EL (cell line): ENCODE results near the gene TUBG2.
A peak's percentile ranks its signal among the peaks of the same experiment; 100 is the strongest.

ENCODE experiments used
- DNase-seq: peaks from one replicate; pipeline ENCODE4 v3.0.0-alpha.2; 2016

Gene TUBG2

DNA sequence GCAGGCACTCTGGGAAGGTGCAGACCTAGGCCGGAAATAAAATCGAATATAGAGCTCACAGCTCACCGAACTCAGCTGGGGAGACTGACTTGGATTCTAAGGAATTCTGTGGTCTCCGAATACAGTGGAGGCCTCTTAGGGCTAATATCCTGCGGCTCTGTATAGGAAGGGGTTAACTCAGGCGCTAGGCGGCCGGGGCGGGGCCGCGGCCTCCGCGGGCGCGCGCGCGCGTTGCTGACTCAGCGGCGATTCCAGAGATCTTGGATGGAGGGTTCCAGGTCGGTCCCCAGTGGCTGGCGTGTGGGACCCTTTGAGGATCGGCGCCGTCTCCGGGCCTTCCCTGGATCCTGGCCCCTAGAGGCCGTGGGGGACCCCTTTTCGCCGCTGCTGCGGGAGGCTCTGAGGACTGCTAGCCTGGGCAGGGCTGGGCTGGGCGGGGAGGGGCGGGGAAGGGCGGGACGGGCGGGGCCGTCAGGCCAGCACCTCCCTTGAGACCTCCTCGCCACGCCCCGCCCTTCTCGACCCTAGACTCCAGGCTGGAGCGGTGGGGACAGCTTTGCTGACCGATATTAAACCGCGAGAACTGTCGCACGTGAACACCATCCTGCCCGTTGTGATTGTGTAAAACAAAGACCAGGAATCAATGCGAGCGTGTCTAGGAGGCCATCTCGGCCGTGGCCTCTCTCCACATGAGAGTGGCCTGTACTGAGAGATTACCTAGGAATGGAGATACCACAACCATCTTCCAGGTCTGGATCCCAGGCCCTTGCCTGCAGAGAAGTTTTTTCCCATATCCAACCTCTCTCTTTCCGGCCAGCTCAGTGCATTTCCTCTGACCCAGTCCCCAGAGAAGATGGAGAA, 19.1 kb downstream of the TUBG2 start:
- peak; percentile 96 for DNase-seq

DNA sequence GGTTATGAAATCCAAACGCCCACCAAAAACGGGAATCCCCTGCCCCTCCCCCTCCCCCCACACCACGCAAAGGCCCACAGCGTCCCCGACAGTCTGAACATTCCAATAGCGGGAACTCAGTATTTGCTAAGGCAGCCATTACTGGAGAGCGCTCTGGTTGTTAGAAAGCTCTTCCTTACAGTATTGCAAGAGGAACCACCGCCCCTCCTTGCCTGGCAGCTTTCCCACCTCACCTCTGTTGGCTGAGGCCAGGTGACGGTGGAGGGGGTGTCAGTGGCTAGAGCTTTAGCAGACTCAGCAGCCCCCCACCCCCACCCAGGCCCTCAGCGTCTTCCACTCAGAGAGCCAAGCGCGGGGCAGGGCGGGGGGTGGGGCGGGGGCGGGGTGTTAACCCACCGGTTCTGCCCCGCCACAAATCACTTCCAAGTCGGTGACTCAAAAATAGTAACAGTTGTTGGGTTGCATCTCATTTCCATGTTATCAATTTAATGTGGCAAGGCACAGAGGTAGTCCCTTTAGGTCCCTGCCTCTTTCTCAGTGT, 19.9 kb downstream of the TUBG2 start:
- peak; percentile 56 for DNase-seq

DNA sequence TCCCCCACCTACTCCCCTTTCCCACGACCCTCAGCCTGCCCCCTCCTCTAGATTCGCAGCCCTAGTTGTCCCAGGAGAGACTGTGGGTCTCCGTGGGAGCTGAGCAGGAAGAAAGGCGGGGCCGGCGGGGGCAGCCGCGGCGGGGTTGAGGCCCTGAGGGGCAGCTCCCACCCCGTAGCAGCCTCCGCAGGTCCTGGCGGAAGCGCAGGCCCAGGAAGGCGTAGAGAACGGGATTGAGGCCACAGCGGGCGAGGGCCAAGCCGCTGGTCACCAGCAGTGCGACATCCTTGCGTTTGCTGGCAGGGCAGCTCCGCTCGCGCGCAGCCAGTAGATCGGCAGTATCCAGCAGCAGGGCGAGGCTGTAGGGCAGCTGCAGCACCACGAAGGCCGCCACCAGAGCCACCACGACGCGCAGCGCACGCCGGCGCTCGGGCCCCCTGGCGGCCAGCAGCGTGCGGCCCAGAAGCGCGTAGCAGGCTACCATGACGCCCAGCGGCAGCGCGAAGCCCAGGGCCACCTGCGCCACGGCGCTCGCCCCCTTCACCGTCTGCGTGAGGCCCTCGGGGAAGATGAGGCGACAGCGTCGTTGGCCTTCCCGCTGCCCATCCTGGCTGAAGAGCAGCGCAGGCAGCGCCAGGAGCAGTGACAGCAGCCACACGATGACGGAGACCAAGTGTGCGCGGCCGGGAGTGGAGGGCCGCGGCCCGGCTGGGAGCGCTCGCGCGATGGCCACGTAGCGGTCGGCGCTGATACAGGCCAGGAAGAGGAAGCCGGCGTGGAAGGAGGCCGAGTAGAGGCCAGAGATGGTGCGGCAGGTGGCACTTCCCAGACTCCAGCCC, 20.6 kb downstream of the TUBG2 start:
- peak; percentile 83 for DNase-seq

DNA sequence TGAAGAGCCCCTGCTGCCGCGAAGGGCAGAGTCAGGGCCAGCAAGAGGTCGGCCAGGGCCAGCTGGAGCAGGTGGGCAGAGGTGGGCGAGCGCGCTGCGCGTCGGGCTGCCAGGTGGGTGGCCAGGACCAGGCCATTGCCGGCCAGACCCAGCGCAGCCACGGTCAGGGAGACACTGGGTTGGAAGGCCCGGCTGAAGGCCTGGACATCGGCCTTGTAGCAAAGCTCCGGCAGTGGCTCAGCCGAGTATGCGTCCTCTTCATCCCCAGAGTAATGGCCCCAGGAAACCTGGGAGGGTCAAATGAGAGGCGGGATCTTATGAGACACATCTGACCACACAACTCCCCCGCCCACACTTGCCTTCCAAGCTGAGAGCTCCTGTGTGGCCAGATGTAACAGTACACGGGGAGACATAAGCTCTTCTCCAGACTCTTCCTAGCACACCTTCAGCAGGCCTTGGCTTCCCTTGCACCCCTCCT, 21.3 kb downstream of the TUBG2 start:
- peak; percentile 60 for DNase-seq

DNA sequence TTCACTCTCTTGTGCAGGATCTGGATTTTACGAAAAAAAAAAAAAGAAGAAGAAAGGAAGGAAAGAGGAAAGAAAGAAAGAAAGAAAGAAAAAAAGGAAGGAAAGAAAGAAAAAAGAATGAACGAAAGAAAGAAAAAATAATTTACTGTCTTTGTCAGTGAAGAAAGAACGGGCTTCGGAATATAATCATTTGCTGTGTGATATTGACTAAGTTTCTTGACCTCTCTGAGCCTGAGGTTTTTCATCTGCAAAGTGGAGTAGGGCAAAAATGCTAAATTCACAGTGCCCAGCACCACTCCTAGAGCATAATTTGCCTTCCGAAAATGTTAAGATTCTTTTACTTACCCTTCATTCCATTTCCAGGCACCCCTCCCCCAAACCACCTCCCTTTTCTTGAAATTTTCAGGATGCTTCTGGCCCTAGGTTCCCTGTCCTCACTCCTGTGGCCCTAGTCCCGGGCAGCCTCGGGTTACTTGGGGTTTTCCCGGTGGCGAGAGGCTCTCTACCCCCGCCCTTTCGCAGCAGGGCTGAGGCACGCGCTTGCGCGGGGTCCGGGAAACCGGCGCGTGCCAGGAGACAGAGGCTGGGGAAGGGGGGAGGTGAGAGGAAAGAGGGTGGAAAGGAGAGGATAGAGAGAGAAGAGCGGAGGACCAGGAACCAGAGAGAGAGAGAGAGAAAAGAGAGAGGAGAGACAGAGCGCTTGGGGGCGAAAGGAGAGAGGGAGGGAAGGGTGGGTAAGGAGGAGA, 23.1 kb downstream of the TUBG2 start, which contains the start of gene CNTNAP1:
Gene CNTNAP1, plus strand, starts transcription at position 556 of the 746 bp plus-strand sequence. CDS start 299 bp downstream, outside the sequence.
- peak; percentile 89 for DNase-seq

DNA sequence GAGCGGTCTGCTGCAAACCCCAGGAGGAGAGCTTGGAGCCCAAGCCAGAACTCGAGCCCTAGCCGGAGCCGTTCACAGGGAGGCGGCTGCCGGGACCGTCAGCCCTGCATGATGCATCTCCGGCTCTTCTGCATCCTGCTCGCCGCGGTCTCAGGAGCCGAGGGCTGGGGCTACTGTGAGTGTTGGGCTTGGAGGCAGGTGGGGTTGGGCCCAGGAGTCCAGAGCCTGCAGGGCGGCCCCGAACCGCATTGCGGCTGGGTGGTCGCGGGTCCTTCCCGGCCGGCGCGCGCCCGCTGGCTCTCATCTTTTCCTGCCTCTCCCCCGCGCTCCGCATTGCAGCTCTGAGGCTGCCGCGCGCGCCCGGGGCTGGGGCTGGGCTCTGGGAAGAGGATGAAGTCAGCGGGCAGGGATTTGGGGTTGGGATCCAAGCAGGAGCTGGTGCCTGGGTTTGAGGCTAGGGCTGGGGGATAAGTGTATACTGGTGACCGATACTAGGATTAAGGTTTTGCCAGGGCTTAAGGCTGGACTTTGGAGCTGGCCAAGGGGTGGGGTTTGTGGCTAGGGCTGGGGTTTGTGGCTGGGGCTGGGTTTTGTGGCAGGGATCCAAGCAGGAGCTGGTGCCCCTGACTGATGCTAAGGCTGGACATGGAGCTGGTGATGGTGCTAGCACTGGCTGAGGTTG, 23.8 kb downstream of the TUBG2 start:
- peak; percentile 73 for DNase-seq

DNA sequence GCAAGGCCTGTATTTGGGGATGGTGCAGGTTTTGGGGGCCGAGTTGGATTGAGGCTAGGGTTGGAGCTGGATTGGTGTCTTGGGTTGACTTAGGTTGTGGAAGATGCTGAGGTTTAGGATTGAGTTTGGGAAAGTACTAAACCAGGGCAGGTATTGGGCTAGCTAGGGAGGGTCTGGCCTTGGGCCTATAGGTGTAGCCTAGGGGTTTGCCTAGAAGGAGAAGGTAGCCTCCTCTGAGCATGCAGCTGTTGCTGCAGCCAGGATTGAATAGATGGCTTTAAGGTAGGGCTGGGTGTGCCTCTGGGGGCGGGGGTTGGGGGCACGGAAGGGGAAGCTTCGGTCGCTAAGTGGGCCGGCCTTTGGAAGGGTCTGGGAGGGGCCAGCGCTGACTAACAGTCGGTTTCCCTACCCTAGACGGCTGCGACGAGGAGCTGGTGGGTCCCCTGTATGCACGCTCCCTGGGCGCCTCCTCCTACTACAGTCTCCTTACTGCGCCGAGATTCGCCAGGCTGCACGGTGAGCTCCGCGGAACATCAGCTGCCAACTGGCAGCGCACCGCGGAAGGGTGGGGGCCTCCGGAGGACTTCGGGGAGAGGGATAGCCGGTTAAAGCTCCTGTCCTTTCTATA, 24.4 kb downstream of the TUBG2 start:
- DNase-seq: no peak

DNA sequence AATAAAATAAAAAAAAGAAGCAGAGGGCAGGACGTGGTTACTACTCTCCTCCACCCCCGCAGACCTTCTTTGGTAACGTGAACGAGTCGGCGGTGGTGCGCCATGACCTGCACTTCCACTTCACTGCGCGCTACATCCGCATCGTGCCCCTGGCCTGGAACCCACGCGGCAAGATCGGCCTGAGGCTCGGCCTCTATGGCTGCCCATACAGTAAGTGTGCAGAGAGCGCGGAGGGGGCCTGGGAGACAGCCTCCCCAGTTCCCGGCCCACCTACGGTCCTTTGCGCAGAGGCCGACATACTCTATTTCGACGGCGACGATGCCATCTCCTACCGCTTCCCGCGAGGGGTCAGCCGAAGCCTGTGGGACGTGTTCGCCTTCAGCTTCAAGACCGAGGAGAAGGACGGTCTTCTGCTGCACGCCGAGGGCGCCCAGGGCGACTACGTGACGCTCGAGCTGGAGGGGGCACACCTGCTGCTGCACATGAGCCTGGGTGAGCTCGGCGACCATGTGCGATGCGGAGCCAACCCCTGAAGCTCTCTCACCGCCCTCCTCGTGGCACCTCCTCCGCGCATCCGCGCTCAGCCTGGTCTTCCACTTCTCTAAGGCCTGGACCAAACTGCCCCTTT, 26.0 kb downstream of the TUBG2 start:
- DNase-seq: no peak

DNA sequence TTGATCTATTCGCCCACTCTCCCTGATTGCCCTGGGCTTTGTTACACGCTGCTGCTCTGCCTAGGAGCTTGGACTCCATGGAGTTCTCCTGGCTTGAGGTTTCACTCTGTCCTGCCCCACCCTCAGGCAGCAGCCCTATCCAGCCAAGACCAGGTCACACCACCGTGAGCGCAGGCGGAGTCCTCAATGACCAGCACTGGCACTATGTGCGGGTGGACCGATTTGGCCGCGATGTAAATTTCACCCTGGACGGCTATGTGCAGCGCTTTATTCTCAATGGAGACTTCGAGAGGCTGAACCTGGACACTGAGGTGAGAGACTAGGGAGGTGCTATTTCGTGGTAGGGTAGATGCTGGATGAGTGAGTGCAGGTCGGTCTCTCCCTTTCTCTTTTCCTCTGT, 26.7 kb downstream of the TUBG2 start:
- no peak for DNase-seq

DNA sequence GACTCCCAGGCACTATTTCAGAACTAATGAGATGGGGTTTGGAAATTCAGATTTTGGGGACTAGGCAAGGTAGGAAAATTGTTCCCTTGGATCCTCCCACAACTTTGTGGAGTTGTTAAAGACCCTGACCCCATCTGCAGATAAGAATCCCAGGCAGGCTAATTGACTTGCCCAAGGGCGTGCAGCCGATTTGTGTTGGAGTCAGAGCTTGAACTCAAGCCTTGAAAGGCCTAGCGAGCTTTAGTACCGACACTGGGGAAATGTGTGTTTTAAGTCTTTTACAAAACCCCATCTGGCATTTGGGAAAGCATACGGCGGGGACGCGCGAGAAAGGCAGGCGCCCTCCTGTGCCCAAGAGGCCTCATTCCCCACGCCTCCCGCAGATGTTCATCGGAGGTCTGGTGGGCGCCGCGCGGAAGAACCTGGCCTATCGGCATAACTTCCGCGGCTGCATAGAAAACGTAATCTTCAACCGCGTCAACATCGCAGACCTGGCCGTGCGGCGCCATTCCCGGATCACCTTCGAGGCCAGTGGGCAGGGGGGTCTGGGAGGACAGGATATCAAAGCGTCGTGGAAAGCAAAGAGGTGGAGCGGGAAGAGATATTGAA, 27.5 kb downstream of the TUBG2 start:
- DNase-seq: no peak

DNA sequence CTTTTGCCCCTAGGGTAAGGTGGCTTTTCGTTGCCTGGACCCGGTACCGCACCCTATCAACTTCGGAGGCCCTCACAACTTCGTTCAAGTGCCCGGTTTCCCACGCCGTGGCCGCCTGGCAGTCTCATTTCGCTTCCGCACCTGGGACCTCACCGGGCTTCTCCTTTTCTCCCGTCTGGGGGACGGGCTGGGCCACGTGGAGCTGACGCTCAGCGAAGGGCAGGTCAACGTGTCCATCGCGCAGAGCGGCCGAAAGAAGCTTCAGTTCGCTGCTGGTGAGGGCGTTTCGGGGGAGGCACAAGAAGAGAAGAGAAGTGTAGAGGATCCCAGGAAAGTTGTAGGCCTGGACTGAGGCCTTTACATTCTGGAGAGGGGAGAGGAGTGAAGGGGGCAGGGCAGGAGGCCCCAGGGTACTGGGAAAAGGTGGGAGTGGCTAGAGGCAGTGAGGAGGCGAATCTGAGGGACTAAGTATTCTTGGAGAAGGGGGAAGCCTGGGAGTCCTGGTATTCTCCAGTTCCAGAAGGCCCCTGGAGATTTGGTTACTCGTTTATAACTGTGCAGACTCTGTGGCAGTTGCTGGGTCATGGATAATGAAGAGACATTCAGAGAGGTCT, 28.7 kb downstream of the TUBG2 start:
- no peak for DNase-seq

DNA sequence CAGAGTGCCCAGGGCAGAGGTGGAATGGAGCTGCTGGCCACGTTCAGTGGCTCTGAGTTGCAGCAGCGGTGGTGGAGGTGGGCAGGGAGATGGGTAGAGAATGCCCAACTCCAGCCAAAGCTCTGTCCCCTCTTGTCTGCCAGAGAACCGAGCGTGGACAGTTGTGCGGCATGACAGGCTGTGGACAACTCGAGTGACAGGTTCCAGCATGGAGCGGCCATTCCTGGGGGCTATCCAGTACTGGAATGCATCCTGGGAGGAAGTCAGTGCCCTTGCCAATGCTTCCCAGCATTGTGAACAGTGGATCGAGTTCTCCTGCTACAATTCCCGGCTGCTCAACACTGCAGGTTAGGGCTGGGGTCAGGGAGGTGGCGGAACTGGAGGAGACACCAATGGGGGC, 31.5 kb downstream of the TUBG2 start:
- no peak for DNase-seq

DNA sequence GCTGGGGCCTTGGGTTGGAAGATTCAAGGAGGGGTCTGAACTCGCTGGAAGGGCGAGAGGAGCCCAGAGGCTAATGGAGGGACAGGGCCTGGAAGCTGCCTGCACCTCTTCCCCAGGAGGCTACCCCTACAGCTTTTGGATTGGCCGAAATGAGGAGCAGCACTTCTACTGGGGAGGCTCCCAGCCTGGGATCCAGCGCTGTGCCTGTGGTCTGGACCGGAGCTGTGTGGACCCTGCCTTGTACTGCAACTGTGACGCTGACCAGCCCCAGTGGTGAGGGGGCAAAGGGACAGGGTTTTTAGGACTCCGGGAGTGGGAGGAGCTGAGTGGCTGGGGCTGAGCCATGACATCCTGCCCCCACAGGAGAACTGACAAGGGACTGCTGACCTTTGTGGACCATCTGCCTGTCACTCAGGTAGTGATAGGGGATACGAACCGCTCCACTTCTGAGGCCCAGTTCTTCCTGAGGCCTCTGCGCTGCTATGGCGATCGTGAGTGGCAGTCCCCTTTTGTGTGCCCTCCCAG, 32.0 kb downstream of the TUBG2 start:
- no peak for DNase-seq

DNA sequence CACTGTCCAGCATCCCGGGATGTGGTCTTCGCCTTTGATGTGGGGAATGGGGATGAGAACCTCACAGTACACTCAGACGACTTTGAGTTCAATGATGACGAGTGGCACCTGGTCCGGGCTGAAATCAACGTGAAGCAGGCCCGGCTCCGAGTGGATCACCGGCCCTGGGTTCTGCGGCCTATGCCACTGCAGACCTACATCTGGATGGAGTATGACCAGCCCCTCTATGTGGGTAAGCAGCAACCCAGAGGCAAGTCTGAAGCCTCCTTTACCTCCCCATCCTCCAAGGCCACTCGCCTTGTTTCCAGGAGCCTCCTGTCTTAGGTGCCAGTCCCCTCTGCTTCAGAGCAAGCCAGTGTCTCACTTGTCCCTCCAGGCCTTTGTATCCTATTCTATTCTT, 33.4 kb downstream of the TUBG2 start:
- no peak for DNase-seq

DNA sequence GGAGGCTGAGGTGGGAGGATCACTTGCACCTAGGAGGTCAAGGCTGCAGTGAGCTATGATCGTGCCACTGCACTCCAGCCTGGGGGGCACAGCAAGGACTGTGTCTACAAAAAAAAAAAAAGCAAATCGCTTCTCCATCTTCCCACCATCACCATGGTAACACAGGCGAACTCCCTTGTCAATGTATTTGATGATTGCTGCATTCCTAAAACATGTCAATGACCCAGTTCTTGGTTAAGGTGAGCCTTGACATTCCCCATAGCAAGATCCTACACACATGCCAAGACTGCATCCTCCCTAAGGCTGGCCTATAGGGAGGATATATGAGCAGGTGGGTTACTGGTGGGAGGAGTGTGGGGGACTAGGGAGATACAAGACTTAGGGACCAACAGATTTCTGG, 35.4 kb downstream of the TUBG2 start:
- no peak for DNase-seq

DNA sequence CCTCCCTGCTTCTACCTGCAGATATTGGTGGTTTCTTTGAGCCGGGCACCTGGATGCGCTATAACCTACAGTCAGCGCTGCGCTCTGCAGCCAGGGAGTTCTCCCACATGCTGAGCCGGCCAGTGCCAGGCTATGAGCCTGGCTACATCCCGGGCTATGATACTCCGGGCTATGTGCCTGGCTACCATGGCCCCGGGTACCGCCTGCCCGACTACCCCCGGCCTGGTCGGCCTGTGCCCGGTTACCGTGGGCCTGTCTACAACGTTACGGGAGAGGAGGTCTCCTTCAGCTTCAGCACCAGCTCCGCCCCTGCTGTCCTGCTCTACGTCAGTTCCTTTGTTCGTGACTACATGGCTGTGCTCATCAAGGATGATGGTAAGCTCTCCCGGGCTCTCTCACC, 36.4 kb downstream of the TUBG2 start:
- DNase-seq: no peak

DNA sequence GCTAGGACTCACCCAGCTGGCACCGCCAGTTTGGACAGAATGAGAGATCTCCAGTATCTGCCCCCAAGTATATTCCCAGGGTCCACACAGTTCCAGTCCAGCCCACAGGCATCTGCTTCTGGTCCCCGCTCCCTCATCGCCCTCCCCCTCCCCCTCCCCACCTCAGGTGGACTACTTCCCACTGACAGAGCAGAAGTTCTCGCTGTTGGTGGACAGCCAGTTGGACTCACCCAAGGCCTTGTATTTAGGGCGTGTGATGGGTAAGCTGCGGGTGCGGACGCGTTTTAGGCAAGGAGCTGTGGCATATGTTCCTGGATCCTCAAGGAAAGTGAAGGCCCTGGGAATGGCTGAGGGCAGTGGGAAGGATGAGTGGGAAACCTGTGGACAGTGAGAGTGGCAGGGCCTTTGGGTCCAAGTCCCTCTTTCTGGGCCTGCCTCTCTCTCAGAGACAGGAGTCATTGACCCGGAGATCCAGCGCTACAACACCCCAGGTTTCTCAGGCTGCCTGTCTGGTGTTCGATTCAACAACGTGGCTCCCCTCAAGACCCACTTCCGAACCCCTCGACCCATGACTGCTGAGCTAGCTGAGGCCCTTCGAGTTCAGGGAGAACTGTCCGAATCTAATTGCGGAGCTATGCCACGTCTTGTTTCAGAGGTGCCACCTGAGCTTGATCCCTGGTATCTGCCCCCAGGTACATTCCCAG, 38.2 kb downstream of the TUBG2 start:
- DNase-seq: no peak

DNA sequence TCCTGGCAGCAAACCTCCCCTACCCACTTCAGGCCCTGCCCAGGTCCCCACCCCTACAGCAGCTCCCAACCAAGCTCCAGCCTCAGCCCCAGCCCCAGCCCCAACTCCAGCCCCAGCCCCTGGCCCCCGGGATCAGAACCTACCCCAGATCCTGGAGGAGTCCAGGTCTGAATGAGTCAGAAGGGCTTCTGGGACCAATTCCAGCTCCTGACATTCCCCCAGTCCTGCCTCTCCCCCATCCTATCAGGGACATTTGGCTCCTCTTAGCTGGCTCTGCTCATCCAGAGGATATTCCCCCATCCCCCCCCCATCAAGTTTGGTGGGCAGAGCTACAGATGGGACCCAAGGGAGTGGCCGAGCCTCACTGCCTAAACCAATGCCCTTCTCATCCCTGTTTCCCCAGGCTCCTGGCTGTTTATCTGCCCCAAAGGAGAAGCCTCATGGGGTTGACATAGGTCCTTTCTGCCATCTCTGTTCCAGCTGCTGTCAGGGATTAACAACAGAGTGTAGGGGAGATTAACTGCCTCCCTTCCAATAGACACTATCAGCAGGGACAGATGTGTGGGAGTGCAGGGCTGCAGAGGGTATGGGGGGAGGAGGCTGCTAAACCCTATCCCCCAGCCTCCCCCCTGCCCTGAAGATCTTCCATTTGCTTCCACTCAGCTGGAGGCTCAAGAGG, 39.8 kb downstream of the TUBG2 start:
- peak; percentile 89 for DNase-seq

DNA sequence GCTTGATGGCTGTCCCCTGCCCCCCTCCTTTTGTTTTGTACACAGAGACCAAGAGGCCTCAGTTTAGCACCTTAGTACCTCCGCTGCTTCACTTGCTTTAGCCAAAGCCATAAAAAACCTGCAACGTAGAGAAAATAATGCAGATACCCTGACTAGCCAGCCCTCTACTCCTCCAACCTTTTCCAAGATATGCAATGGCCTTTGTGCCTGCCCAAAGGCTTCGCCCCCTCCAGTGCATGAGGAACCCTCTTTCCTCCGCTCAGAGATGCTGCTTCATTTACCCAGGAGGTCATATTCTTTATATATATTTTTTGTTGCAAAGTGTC, 40.3 kb downstream of the TUBG2 start:
- no peak for DNase-seq
